Measurements from ENCODE around the gene FAM117A. TPM values are rescaled to one million over a fixed set of nuclear protein-coding genes. Genes with fewer than 3 reads are reported as not detected.

The FAM117A gene
- total and polyA plus RNA-seq, 2 of the 4 experiments (the other 2 are of a cell fraction), result 0.72 to 3.4 TPM

- no peak overlapping the region for H4K8ac ChIP-seq (ENCODE audit: low read depth in 2 of 2, low read length in 2 of 2)
- H2AK5ac ChIP-seq (ENCODE audit: low read depth, low read length), result no peak overlapping the region
- intact Hi-C loops (cut with micrococcal nuclease) (no loop called here), in situ Hi-C loops (cut with MboI; ENCODE audit: low sequenced_read_pairs) (no loop called here), dilution Hi-C loops (cut with HindIII; ENCODE audit: low sequenced_read_pairs, unreplicated experiment) (no loop called here)
- H3K27ac ChIP-seq (ENCODE audit: insufficient read depth, low read length), result no peak overlapping the region
- ChIA-PET POLR2A (ENCODE audit: unreplicated experiment) (no interaction called here), CTCF (interaction anchor here (1.6 kb wide), 1 partner anchor 9 kb away, joined by 5 read pairs; no protein-coding TSS in a partner anchor)
- H2BK5ac ChIP-seq (ENCODE audit: low read depth, low read length, poor library complexity, severe bottlenecking), result no peak overlapping the region
- H3K18ac ChIP-seq (ENCODE audit: low read depth, low read length), result no peak overlapping the region
- H3K4me3 ChIP-seq (ENCODE audit: insufficient read depth, low read depth, low read length), result no peak overlapping the region
- H4K91ac ChIP-seq (ENCODE audit: insufficient read depth, low read depth, low read length), result no peak overlapping the region
- H3K4ac ChIP-seq (ENCODE audit: low read depth, low read length), result no peak overlapping the region
- no peak overlapping the region for H3K4me2 ChIP-seq (ENCODE audit: low read depth, low read length)
- no peaks in the 10 kb centered on the region for H3K9me1 ChIP-seq (ENCODE audit: insufficient read depth, low read length)
- H3K4me1 ChIP-seq (ENCODE audit: control insufficient read depth, insufficient read depth, low read length), result no peaks in the 10 kb centered on the region
- no peak overlapping the region for H2AK9ac ChIP-seq (replicated peaks; ENCODE audit: low read depth, low read length, poor library complexity)
- no TSS peak for BruUV-seq (replicated peaks)
- no peak overlapping the region for H3K23ac ChIP-seq (ENCODE audit: low read depth, low read length)
- WGBS, 2 experiments (ENCODE audit: extremely low coverage in 2 of 2, insufficient read length in 1 of 2), result 89% methylated on average over 5 of the region's 10 CpGs; no CpG with 5 or more reads in 1 of the 2 experiments
- H4K5ac ChIP-seq (ENCODE audit: low read depth, low read length), result no peak overlapping the region
- H2BK20ac ChIP-seq (ENCODE audit: low read depth, low read length), result no peak overlapping the region
- no peak overlapping the region for H2AFZ ChIP-seq (replicated peaks; ENCODE audit: low read length, poor library complexity)
- H3K36me3 ChIP-seq (ENCODE audit: control insufficient read depth, insufficient read depth, low read length), result peaks cover 6% of the 10 kb centered on the region; the same call in 1 of the 2 replicates
- no peaks in the 10 kb centered on the region for H3K79me1 ChIP-seq (ENCODE audit: low read depth in 1 of 2, low read length in 2 of 2)
- TF ChIP-seq FOS (IDR thresholded peaks at IDR 0.05; ENCODE audit: low read depth, low read length), result no peak
- no peak for TF ChIP-seq MXI1 (IDR thresholded peaks at IDR 0.05; ENCODE audit: borderline replicate concordance, low read depth, low read length)
- TF ChIP-seq POLR2A (IDR thresholded peaks at IDR 0.05; ENCODE audit: low read depth, low read length), result no peak
- no peak for TF ChIP-seq RFX5 (IDR thresholded peaks at IDR 0.05; ENCODE audit: low read depth, low read length)
- no peak for TF ChIP-seq ELK1 (IDR thresholded peaks at IDR 0.05; ENCODE audit: borderline replicate concordance, low read depth, low read length)
- TF ChIP-seq CEBPB (IDR thresholded peaks at IDR 0.05; ENCODE audit: low read depth, low read length), result no peak
- no peak for TF ChIP-seq RAD21 (IDR thresholded peaks at IDR 0.05; ENCODE audit: low read length)
- no peak for TF ChIP-seq MAFK (IDR thresholded peaks at IDR 0.05; ENCODE audit: low read depth, low read length)
- TF ChIP-seq SMC3 (IDR thresholded peaks at IDR 0.05; ENCODE audit: low read depth, low read length), result no peak
- no peak for TF ChIP-seq NFE2L2 (IDR thresholded peaks at IDR 0.05; ENCODE audit: low read depth, low read length)
- TF ChIP-seq USF2 (IDR thresholded peaks at IDR 0.05; ENCODE audit: low read depth, low read length), result no peak
- no peak overlapping the region for H2BK15ac ChIP-seq (ENCODE audit: low read depth, low read length)
- no peaks in the 10 kb centered on the region for H3K9me3 ChIP-seq (ENCODE audit: control insufficient read depth, insufficient read depth, low read length)
- no peaks in the 10 kb centered on the region for H3K27me3 ChIP-seq (ENCODE audit: control insufficient read depth, insufficient read depth, low read length)
- ATAC-seq (ENCODE audit: low read depth) (no peak), DNase-seq (no peak)
- H3K9ac ChIP-seq (ENCODE audit: low read depth, low read length), result no peak overlapping the region
- no peak overlapping the region for H3K14ac ChIP-seq (replicated peaks; ENCODE audit: low read depth, low read length)
- H2BK120ac ChIP-seq (ENCODE audit: low read depth, low read length), result no peak overlapping the region
- H3K56ac ChIP-seq (ENCODE audit: extremely low read depth, insufficient read depth, low read length), result no peak overlapping the region
- H4K20me1 ChIP-seq (ENCODE audit: insufficient read depth, low read length), result no peaks in the 10 kb centered on the region
Measured at GRCh38 chr17:49717371-49717861, 46.5 kb downstream of the FAM117A start.
